SK-N-SH (cell line): ENCODE results near the gene FAM180B.
"Not testable (repeated sequence)": the region's sequence is repeated elsewhere in the genome, so short reads cannot be mapped to it uniquely, and the experiment has no call there.

Source experiments
- CTCF ChIP-seq: fragments of 200-600 bp; sonication (generic); IDR thresholded peaks from 2 replicates; pipeline ENCODE4 v1.6.1; 2017; ENCODE audit warnings: antibody characterized with exemption, mild to moderate bottlenecking, moderate library complexity
- EP300 ChIP-seq, 2 experiments: IDR thresholded peaks; 2 replicates each; pipeline versions ENCODE4 v1.4.0 to v1.6.1; 2012; ENCODE audit warnings: borderline replicate concordance in 1 of 2, low read depth in 1 of 2, low read length in 1 of 2
- FOSL2 ChIP-seq: IDR thresholded peaks from 2 replicates; pipeline ENCODE4 v1.4.0; 2012; ENCODE audit warnings: low read depth, mild to moderate bottlenecking, moderate library complexity, borderline replicate concordance
- FOXM1 ChIP-seq: IDR thresholded peaks from 2 replicates; pipeline ENCODE4 v1.4.0; 2012; ENCODE audit warnings: low read depth, mild to moderate bottlenecking
- GABPA ChIP-seq: IDR thresholded peaks from 2 replicates; pipeline ENCODE4 v1.4.0; 2012; ENCODE audit warnings: low read depth, mild to moderate bottlenecking
- JUND ChIP-seq: IDR thresholded peaks from 2 replicates; pipeline ENCODE4 v1.4.0; 2012
- MEF2A ChIP-seq: IDR thresholded peaks from 2 replicates; pipeline ENCODE4 v1.4.0; 2012; ENCODE audit warnings: low read depth, borderline replicate concordance
- NFIC ChIP-seq: IDR thresholded peaks from 2 replicates; pipeline ENCODE4 v1.4.0; 2012; ENCODE audit warnings: borderline replicate concordance
- RAD21 ChIP-seq: IDR thresholded peaks from 2 replicates; pipeline ENCODE4 v1.6.1; 2012; ENCODE audit warnings: mild to moderate bottlenecking, low read length
- REST ChIP-seq: IDR thresholded peaks from 2 replicates; pipeline ENCODE4 v1.6.1; 2012; ENCODE audit warnings: mild to moderate bottlenecking, low read depth, low read length, moderate library complexity
- RFX5 ChIP-seq: IDR thresholded peaks from 2 replicates; pipeline ENCODE4 v1.6.1; 2012; ENCODE audit warnings: mild to moderate bottlenecking, improper control_type of control experiment, low read length
- USF2 ChIP-seq: fragments of 150-350 bp; IDR thresholded peaks from 2 replicates; pipeline ENCODE4 v1.6.1; 2017; ENCODE audit warnings: antibody characterized with exemption, low read length, low read depth, borderline replicate concordance
- YY1 ChIP-seq: IDR thresholded peaks from 2 replicates; pipeline ENCODE4 v1.4.0; 2012; ENCODE audit warnings: low read depth, mild to moderate bottlenecking

- TF ChIP-seq GABPA; YY1; RAD21; MEF2A; FOSL2; EP300 (IDR thresholded peaks at IDR 0.05; ENCODE audit: borderline replicate concordance in 1 of 2, low read depth in 1 of 2, low read length in 1 of 2); USF2; CTCF; FOXM1; NFIC; JUND; RFX5; REST: not testable (repeated sequence)
Measured at GRCh38 chr11:47564366-47564765, 22.1 kb upstream of the FAM180B start.
